Activated CD8-positive, alpha-beta memory T cell treated with anti-CD3 and anti-CD28 coated beads for 4 hours (primary cell): ENCODE results near the gene MARCOL.
"Not testable (repeated sequence)": the region's sequence is repeated elsewhere in the genome, so short reads cannot be mapped to it uniquely, and the experiment has no call there.

Source experiments
- DNase-seq, 2 donors: peaks; one replicate each; pipeline ENCODE4 v3.0.0-alpha.2; 2020; ENCODE audit warnings: low read depth in 2 of 2

Gene MARCOL

DNA sequence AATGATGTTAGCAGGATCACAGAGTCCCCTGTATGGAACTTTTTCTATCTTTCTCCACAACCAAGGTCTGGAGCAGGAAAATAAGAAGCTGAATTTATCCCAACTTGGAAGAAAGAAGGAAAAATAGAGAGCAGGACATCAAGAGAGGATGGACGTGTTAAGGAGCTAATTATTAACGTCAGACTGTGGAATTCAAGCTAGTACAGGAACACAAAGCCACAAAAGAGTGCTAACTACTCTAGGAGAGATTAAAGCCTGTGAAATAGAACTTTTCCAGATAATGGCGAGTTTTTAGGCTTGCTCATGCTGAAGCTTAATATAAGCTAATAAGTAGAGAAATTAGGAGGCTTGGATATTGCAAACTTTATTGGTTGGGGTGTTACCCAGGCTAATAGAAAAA, 29.6 kb downstream of the MARCOL start:
- no peak for DNase-seq

DNA sequence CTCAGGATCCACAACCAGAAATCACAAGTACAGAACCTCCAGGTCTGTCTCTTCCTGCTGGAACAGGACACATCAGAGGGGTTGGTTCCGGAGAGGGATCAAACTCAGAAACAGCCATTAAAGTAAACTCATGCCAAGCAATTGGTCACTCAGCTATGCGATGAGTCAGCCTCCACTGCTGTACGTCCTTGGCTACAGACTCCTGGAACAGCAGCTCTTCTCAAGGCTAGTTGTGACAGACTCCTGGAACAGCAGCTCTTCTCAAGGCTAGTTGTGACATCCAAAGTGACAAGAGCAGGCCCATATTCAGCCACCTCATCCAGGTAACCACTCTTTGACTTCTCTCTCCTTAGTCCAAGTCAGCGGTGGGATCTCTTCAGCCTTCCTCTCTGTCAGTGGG, 30.2 kb downstream of the MARCOL start, which contains the start of gene SPINK13:
SPINK13 (plus strand) TSS at position 229 of the 400 bp plus-strand sequence. CDS start 1,279 bp downstream, outside the sequence.
- DNase-seq: no peak

DNA sequence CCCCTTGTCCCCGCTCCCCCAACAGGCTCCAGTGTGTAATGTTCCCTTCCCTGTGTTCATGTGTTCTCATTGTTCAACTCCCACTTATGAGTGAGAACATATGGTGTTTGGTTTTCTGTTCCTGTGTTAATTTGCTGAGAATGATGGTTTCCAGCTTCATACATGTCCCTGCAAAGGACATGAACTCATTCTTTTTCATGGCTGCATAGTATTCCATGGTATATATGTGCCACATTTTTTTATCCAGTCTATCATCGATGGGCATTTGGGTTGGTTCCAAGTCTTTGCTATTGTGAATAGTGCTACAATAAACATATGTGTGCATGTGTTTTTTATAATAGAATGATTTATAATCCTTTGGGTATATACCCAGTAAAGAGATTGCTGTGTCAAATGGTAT, 36.8 kb downstream of the MARCOL start:
- not testable (repeated sequence) for DNase-seq

DNA sequence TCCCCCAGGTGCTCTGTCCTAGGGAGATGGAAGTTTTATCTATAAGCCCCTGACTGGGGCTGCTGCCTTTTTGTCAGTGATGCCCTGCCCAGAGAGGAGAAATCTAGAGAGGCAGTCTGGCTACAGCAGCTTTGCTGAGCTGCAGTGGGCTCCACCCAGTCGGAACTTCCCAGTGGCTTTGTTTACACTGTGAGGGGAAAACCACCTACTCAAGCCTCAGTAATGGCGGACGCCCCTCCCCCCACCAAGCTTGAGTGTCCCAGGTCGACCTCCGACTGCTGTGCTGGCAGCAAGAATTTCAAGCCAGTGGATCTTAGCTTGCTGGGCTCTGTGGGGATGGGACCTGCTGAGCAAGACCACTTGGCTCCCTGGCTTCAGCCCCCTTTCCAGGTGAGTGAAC, 42.6 kb downstream of the MARCOL start:
- not testable (repeated sequence) for DNase-seq

DNA sequence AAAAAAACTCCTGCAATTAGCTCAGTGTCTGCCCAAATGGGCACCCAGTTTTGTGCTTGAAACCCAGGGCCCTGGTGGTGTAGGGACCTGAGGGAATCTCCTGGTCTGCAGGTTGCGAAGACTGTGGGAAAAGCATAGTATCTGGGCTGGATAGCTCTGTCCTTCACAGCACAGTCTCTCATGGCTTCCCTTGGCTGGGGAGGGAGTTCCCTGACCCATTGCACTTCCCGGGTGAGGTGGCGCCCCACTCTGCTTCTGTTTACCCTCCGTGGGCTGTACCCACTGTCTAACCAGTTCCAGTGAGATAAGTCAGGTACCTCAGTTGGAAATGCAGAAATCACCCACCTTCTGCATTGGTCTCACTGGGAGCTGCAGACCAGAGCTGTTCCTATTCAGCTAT, 43.0 kb downstream of the MARCOL start:
- DNase-seq: not testable (repeated sequence)

DNA sequence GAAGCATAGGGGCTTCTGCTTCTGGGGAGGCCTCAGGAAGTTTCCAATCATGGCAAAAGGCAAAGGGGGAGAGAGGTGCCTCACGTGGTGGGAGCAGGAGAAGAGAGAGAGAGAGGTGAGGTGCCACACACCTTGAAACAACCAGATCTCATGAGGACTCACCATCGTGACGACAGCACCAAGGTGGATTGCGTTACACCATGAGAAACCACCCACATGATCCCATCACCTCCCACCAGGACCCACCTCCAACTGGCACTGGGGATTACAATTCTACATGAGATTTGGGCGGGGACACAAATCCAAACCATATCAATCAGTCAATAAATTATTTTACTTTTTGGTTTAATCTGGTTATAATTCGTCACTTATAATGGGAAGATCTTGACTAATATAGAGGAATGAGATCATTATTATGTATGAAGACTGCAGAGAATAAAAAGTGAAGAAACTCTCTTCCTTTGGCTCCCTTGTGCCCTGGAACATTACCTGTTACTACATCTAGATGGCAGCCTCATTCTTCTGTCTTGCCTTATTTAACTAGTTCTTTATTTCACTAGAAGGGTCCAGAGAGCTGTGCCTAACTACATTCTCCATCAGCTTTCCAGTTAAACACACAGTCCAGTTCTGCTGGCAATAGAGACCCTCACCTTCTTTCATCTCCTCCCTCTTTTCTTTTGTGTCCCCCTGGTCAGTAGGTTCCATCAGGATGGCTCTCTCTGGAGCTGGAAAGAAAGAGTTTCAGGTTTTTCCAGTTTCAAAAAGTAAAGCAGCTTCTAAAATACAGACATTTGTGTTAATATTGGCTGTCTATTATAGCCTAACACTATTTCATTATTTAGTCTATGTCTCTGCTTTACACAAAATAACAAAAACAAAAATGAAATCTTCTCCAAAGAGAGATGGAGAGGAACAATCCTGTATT, 52.2 kb downstream of the MARCOL start:
- no peak for DNase-seq
